Nephron progenitor cell (in vitro differentiated cells): ENCODE measurements around the gene WT1.

Source experiments
- DNase-seq: peaks from one replicate; pipeline ENCODE4 v3.0.0; 2021
- H3K27ac Mint-ChIP-seq: 2 replicates; pipeline ENCODE4 v1.8.0; 2021; ENCODE audit warnings: mild to moderate bottlenecking, moderate library complexity, mixed read lengths
- H3K27me3 Mint-ChIP-seq: 2 replicates; pipeline ENCODE4 v1.8.0; 2021; ENCODE audit warnings: mild to moderate bottlenecking, low read depth, mixed read lengths; ENCODE audit not compliant: poor library complexity
- H3K36me3 Mint-ChIP-seq: 2 replicates; pipeline ENCODE4 v1.8.0; 2021; ENCODE audit warnings: low read depth, mixed read lengths
- H3K4me1 Mint-ChIP-seq: 2 replicates; pipeline ENCODE4 v1.8.0; 2021; ENCODE audit warnings: mixed read lengths
- H3K4me3 Mint-ChIP-seq: 2 replicates; pipeline ENCODE4 v1.8.0; 2021; ENCODE audit warnings: mild to moderate bottlenecking, moderate library complexity, mixed read lengths
- H3K9me3 Mint-ChIP-seq: 2 replicates; pipeline ENCODE4 v1.8.0; 2021; ENCODE audit warnings: mild to moderate bottlenecking, moderate library complexity, mixed read lengths
- CTCF ChIP-seq: fragments of 200-600 bp; sonication (generic); IDR thresholded peaks from 2 replicates; pipeline ENCODE4 v1.5.0; 2021; ENCODE audit warnings: antibody characterized with exemption

The WT1 gene

GRCh38 chr11:32451808-32452207, 16.5 kb upstream of the WT1 start:
- no peak for DNase-seq
- Mint-ChIP-seq H3K9me3 (no peaks in the 10 kb centered on the region), H3K27ac (peak overlapping the region; percentile 73), H3K36me3 (peaks cover 19% of the 10 kb centered on the region), H3K4me3 (no peak overlapping the region), H3K4me1 (peaks cover 27% of the 10 kb centered on the region), H3K27me3 (peaks cover 8% of the 10 kb centered on the region)
- TF ChIP-seq CTCF = no peak

DNA sequence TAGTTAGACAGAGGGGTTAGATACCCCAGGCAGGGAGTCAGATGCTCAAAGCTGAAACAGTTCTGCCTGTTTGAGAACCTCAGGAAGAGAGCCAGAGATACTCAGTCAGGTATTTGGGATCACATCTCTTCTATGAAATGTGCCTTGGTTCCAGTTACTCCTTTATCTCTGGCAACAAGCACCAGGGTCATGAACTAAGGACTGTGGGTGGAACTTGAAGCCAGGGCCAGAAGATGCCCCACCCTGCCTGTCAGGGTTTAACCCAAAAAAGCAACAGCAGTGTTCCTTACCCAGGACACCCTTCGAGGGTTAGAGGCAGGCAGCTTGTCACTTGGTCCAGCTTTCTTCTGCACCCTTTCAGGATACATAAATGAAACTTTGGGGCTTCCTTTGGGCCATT, 15.0 kb upstream of the WT1 start:
- Mint-ChIP-seq H3K27ac (peak overlapping the region; percentile 82), H3K9me3 (no peaks in the 10 kb centered on the region), H3K4me1 (peaks cover 37% of the 10 kb centered on the region), H3K36me3 (peaks cover 15% of the 10 kb centered on the region), H3K27me3 (peaks cover 11% of the 10 kb centered on the region), H3K4me3 (no peak overlapping the region)
- no peak for TF ChIP-seq CTCF
- DNase-seq = no peak

GRCh38 chr11:32448232-32448631, 12.9 kb upstream of the WT1 start:
- H3K27ac Mint-ChIP-seq = no peak overlapping the region
- peak; percentile 45 for TF ChIP-seq CTCF
- peaks cover 26% of the 10 kb centered on the region for H3K27me3 Mint-ChIP-seq
- H3K36me3 Mint-ChIP-seq = peaks cover 11% of the 10 kb centered on the region
- peaks cover 4% of the 10 kb centered on the region for H3K9me3 Mint-ChIP-seq
- no peak overlapping the region for H3K4me3 Mint-ChIP-seq
- DNase-seq = no peak
- peaks cover 32% of the 10 kb centered on the region for H3K4me1 Mint-ChIP-seq

- H3K9me3 Mint-ChIP-seq = peaks cover 4% of the 10 kb centered on the region
- DNase-seq = no peak
- no peak overlapping the region for H3K4me3 Mint-ChIP-seq
- H3K4me1 Mint-ChIP-seq = peaks cover 37% of the 10 kb centered on the region
- peaks cover 11% of the 10 kb centered on the region for H3K36me3 Mint-ChIP-seq
- TF ChIP-seq CTCF = no peak
- H3K27me3 Mint-ChIP-seq = peaks cover 36% of the 10 kb centered on the region
- no peak overlapping the region for H3K27ac Mint-ChIP-seq
These were observed 11.9 kb upstream of the WT1 start for GRCh38 chr11:32447252-32447651.

- no peak for TF ChIP-seq CTCF
- Mint-ChIP-seq H3K27me3 (peaks cover 47% of the 10 kb centered on the region), H3K27ac (no peak overlapping the region), H3K4me1 (peaks cover 45% of the 10 kb centered on the region), H3K9me3 (peaks cover 4% of the 10 kb centered on the region), H3K4me3 (no peak overlapping the region), H3K36me3 (peaks cover 20% of the 10 kb centered on the region)
- DNase-seq = no peak
These were observed 10.9 kb upstream of the WT1 start for GRCh38 chr11:32446227-32446626.

GRCh38 chr11:32444186-32444585, 8.8 kb upstream of the WT1 start:
- peaks cover 67% of the 10 kb centered on the region for H3K27me3 Mint-ChIP-seq
- H3K36me3 Mint-ChIP-seq = peaks cover 35% of the 10 kb centered on the region
- TF ChIP-seq CTCF = no peak
- peaks cover 59% of the 10 kb centered on the region for H3K4me1 Mint-ChIP-seq
- no peak overlapping the region for H3K4me3 Mint-ChIP-seq
- no peak overlapping the region for H3K27ac Mint-ChIP-seq
- H3K9me3 Mint-ChIP-seq = peaks cover 4% of the 10 kb centered on the region
- DNase-seq = no peak
